Tibial artery (tissue), 4 donors: ENCODE results near the gene RPTOR.

Experiments
- DNase-seq, 2 donors: peaks; one replicate each; pipeline ENCODE4 v3.0.0-alpha.2; 2019
- H3K27ac ChIP-seq, 2 donors: fragments of 200-600 bp; sonication (generic) in 1 of 2; 1 replicate in 1 of 2; 2 replicates in 1 of 2; pipeline ENCODE4 v1.5.1; 2018 to 2019; ENCODE audit warnings: mild to moderate bottlenecking in 1 of 2
- H3K27me3 ChIP-seq, 2 donors: fragments of 200-600 bp; sonication (generic) in 1 of 2; one replicate each; pipeline versions ENCODE4 v1.5.1 to v1.6.0; 2016 to 2019
- H3K36me3 ChIP-seq, 3 donors: fragments of 200-600 bp; sonication (generic) in 2 of 3; one replicate each; pipeline ENCODE4 v1.5.1; 2016 to 2019; ENCODE audit warnings: mild to moderate bottlenecking in 2 of 3
- H3K4me1 ChIP-seq, 4 donors: fragments of 200-600 bp; sonication (generic) in 2 of 4; 1 replicate in 3 of 4; 2 replicates in 1 of 4; pipeline ENCODE4 v1.5.1; 2016 to 2019
- H3K4me3 ChIP-seq, 2 donors: fragments of 200-600 bp; sonication (generic) in 1 of 2; 1 replicate in 1 of 2; 2 replicates in 1 of 2; pipeline ENCODE4 v1.5.1; 2018 to 2019; ENCODE audit warnings: mild to moderate bottlenecking in 2 of 2
- H3K9me3 ChIP-seq, 3 donors: fragments of 200-600 bp; sonication (generic) in 1 of 3; one replicate each; pipeline ENCODE4 v1.5.1; 2016 to 2019
- CTCF ChIP-seq, 2 experiments: fragments of 200-600 bp in 1 of 2; fragments of 450-650 bp in 1 of 2; IDR thresholded peaks; one replicate each; pipeline ENCODE4 v1.5.1; 2017 to 2019; ENCODE audit warnings: antibody characterized with exemption in 2 of 2, mild to moderate bottlenecking in 1 of 2, moderate library complexity in 1 of 2
- intact Hi-C: fragments of 100-400 bp; cut with DNase I; formaldehyde crosslinking; loops from one replicate; pipeline ENCODE4 v1.15.0; 2023; ENCODE audit warnings: low total_unique reads

RPTOR gene

DNA sequence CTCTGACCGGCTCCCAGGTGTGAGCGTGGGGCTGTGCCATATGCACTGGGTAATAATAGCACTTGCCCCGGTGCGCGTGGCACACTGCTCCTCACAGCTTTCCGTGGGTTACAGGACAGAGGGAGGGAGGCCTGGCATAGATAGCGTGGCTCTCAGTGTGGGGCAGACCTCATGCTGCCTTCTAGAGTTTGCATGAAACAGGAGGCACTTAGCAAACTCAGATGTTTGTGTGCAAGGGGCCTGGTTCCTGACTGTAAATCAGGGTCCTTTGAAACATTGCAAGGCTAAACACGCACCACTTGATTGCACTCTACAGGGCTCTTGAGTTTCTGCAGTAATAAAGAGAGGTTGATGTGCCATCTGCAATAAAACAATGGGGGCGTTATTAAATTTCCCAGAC lies 101.7 kb downstream of the RPTOR start:
- Histone ChIP-seq H3K9me3 (no peaks in the 10 kb centered on the region), H3K27ac (no peak overlapping the region), H3K4me1 (peaks cover 0 to 15% (median 10%) of the 10 kb centered on the region in 4 donors), H3K4me3 (no peak overlapping the region), H3K27me3 (no peaks in the 10 kb centered on the region), H3K36me3 (peaks cover 0 to 7% (median 0%) of the 10 kb centered on the region in 3 donors)
- intact Hi-C loops, result no loop called here
- no peak for TF ChIP-seq CTCF (IDR thresholded peaks at IDR 0.05)
- no peak for DNase-seq

- H3K9me3 ChIP-seq, result no peaks in the 10 kb centered on the region
- H3K36me3 ChIP-seq, result peaks cover 0 to 7% (median 0%) of the 10 kb centered on the region in 3 donors
- intact Hi-C loops, result no loop called here
These were observed 103.1 kb downstream of the RPTOR start for GRCh38 chr17:80647746-80648145.

GRCh38 chr17:80649200-80649644 lies 104.6 kb downstream of the RPTOR start:
- TF ChIP-seq CTCF (IDR thresholded peaks at IDR 0.05), result no peak
- Histone ChIP-seq H3K27me3 (no peaks in the 10 kb centered on the region), H3K4me1 (peaks cover 0 to 15% (median 10%) of the 10 kb centered on the region in 4 donors), H3K27ac (no peak overlapping the region), H3K4me3 (no peak overlapping the region), H3K9me3 (no peaks in the 10 kb centered on the region), H3K36me3 (no peaks in the 10 kb centered on the region)
- DNase-seq, result no peak
- intact Hi-C loops, result no loop called here

More at GRCh38 chr17:80647746-80648145, 103.1 kb downstream of the RPTOR start:
- Histone ChIP-seq H3K27me3 (no peaks in the 10 kb centered on the region), H3K4me1 (peaks cover 0 to 15% (median 10%) of the 10 kb centered on the region in 4 donors), H3K27ac (no peak overlapping the region), H3K4me3 (no peak overlapping the region)
- DNase-seq, result no peak
- no peak for TF ChIP-seq CTCF (IDR thresholded peaks at IDR 0.05)

- no peaks in the 10 kb centered on the region for H3K27me3 ChIP-seq
- H3K27ac ChIP-seq, result no peak overlapping the region
- DNase-seq, result peak in 1 of 2 donors; percentile 57
- intact Hi-C loops, result no loop called here
- peaks cover 0 to 15% (median 10%) of the 10 kb centered on the region in 4 donors for H3K4me1 ChIP-seq
- H3K4me3 ChIP-seq, result no peak overlapping the region
- H3K36me3 ChIP-seq, result no peaks in the 10 kb centered on the region
- H3K9me3 ChIP-seq, result peaks cover 0 to 4% (median 0%) of the 10 kb centered on the region in 3 donors
- peak; percentile 11 to 14 for TF ChIP-seq CTCF (IDR thresholded peaks at IDR 0.05)
These were observed 105.2 kb downstream of the RPTOR start for GRCh38 chr17:80649672-80650330.

DNA sequence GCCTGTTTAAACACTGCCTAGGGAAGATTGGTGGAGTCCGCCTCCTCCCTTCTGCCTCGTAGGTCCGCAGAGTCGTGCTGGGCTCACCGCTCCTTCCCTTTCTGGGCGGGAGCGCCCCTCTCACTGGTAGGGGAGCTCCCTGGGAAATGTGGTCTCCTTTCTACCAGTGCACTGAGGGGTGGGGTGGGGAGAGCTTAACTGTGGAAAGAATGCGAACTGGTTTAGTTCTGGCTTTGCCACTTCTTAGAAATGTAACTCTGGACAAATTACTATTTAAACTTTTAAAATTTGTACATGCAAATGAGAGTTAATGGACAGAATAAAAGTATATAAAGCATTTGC lies 105.7 kb downstream of the RPTOR start:
- peaks cover 0 to 4% (median 0%) of the 10 kb centered on the region in 3 donors for H3K9me3 ChIP-seq
- H3K36me3 ChIP-seq, result no peaks in the 10 kb centered on the region
- H3K4me3 ChIP-seq, result no peak overlapping the region
- no peaks in the 10 kb centered on the region for H3K27me3 ChIP-seq
- intact Hi-C loops, result no loop called here
- peak in 1 of 2 experiments; percentile 3 for TF ChIP-seq CTCF (IDR thresholded peaks at IDR 0.05)
- H3K27ac ChIP-seq, result no peak overlapping the region
- no peak for DNase-seq
- H3K4me1 ChIP-seq, result peaks cover 0 to 15% (median 10%) of the 10 kb centered on the region in 4 donors
